Lower lobe of right lung (tissue), 2 donors: ENCODE data around the gene LPXN. TPM values are rescaled to one million over a fixed set of nuclear protein-coding genes. Genes with fewer than 3 reads are reported as not detected.
A peak's percentile ranks its signal among the peaks of the same experiment; 100 is the strongest.

Experiments used
- ATAC-seq, 2 donors: fragments of 200-7000 bp; cut with Tn5 transposase; one replicate each; pipeline ENCODE4 v1.9.1; 2020 to 2022; ENCODE audit warnings: mild to moderate bottlenecking in 2 of 2, moderate library complexity in 2 of 2
- DNase-seq: peaks from one replicate; pipeline ENCODE4 v3.0.0-alpha.2; 2020
- H3K27ac ChIP-seq: fragments of 200-600 bp; one replicate; pipeline ENCODE4 v1.8.0; 2022
- H3K27me3 ChIP-seq: fragments of 200-600 bp; one replicate; pipeline ENCODE4 v1.8.0; 2022; ENCODE audit warnings: low read depth
- H3K36me3 ChIP-seq: fragments of 200-600 bp; one replicate; pipeline ENCODE4 v1.8.0; 2022; ENCODE audit warnings: mild to moderate bottlenecking
- H3K4me1 ChIP-seq: fragments of 200-600 bp; one replicate; pipeline ENCODE4 v1.8.0; 2022
- H3K4me3 ChIP-seq: fragments of 200-600 bp; one replicate; pipeline ENCODE4 v1.8.0; 2022; ENCODE audit warnings: mild to moderate bottlenecking
- H3K9me3 ChIP-seq: fragments of 200-600 bp; one replicate; pipeline ENCODE4 v1.8.0; 2022
- CTCF ChIP-seq: fragments of 200-600 bp; IDR thresholded peaks from one replicate; pipeline ENCODE4 v1.8.0; 2022; ENCODE audit warnings: antibody characterized with exemption, mild to moderate bottlenecking
- intact Hi-C: fragments of 100-400 bp; cut with DNase I; formaldehyde crosslinking; loops from one replicate; pipeline ENCODE4 v1.11.0; 2022
- long read RNA-seq: library from polyadenylated mRNA; unstranded; transcript quantifications from one replicate; pipeline ENCODE4 v2.0.0, GENCODE V29; 2021
- total RNA-seq: library from RNA; stranded (reverse); fragmentation: NEBNext Ultra II Directional; extraction: Animal tissue kit (Norgen Biotek cat#: 25700); gene quantifications from one replicate; pipeline ENCODE4 v1.2.1, GENCODE V29; 2021
- donor health status: DM: no; HTN: yes; CAD: no; lungs with severe emphysema.

Gene LPXN
- 71.6 TPM for total RNA-seq
- long read RNA-seq, transcript LPXN-201 (9 exons, 1,833 nt) = major isoform, 23 of 44 reads
- long read RNA-seq, partial matches to known transcripts = 13 of 44 reads
- long read RNA-seq, other reads (novel, unspliced or antisense) = 7 of 44 reads

GRCh38 chr11:58575377-58576020 lies at the start of gene LPXN:
LPXN (minus strand) TSS chr11:58575856; CDS start chr11:58575772, 84 bp downstream.
- no peak for DNase-seq
- Histone ChIP-seq H3K27me3 (no peaks in the 10 kb centered on the region), H3K27ac (peak within 1 kb of the TSS; percentile 98), H3K9me3 (no peaks in the 10 kb centered on the region), H3K36me3 (no peaks in the 10 kb centered on the region), H3K4me3 (peak within 1 kb of the TSS; percentile 72), H3K4me1 (peaks cover 57% of the 10 kb centered on the region)
- intact Hi-C loops = no loop called here
- no peak for TF ChIP-seq CTCF
- ATAC-seq = no peak

- Histone ChIP-seq H3K27ac (no peak overlapping the region), H3K36me3 (peaks cover 57% of the 10 kb centered on the region), H3K27me3 (no peaks in the 10 kb centered on the region), H3K9me3 (no peaks in the 10 kb centered on the region), H3K4me3 (no peak overlapping the region), H3K4me1 (peaks cover 11% of the 10 kb centered on the region)
- DNase-seq (no peak), ATAC-seq (no peak)
- no peak for TF ChIP-seq CTCF
- intact Hi-C loops = no loop called here
Observed at GRCh38 chr11:58625086-58625485, 49.4 kb upstream of the LPXN start.

GRCh38 chr11:58622344-58622743 lies 46.7 kb upstream of the LPXN start, which contains the start of gene CNTF:
CNTF (plus strand) TSS chr11:58622665; CDS start chr11:58622753, 88 bp downstream.
- Histone ChIP-seq H3K36me3 (peaks cover 84% of the 10 kb centered on the region), H3K27me3 (no peaks in the 10 kb centered on the region)
- intact Hi-C loops = no loop called here

GRCh38 chr11:58621586-58622262 lies 46.1 kb upstream of the LPXN start:
- TF ChIP-seq CTCF = no peak
- Histone ChIP-seq H3K4me3 (no peak overlapping the region), H3K4me1 (peaks cover 2% of the 10 kb centered on the region), H3K27ac (no peak overlapping the region), H3K36me3 (peaks cover 90% of the 10 kb centered on the region), H3K9me3 (no peaks in the 10 kb centered on the region), H3K27me3 (no peaks in the 10 kb centered on the region)
- intact Hi-C loops = no loop called here
- DNase-seq (no peak), ATAC-seq (no peak)

More at GRCh38 chr11:58622344-58622743, 46.7 kb upstream of the LPXN start, which contains the start of gene CNTF:
- Histone ChIP-seq H3K4me1 (peaks cover 9% of the 10 kb centered on the region), H3K9me3 (no peaks in the 10 kb centered on the region), H3K27ac (no peak within 1 kb of the TSS), H3K4me3 (no peak within 1 kb of the TSS)
- ATAC-seq (no peak), DNase-seq (no peak)
- no peak for TF ChIP-seq CTCF

GRCh38 chr11:58617976-58618557 lies 42.4 kb upstream of the LPXN start:
- Histone ChIP-seq H3K27me3 (no peaks in the 10 kb centered on the region), H3K27ac (no peak overlapping the region), H3K9me3 (no peaks in the 10 kb centered on the region), H3K36me3 (peaks cover 96% of the 10 kb centered on the region), H3K4me1 (no peaks in the 10 kb centered on the region), H3K4me3 (no peak overlapping the region)
- DNase-seq (no peak), ATAC-seq (no peak)
- no peak for TF ChIP-seq CTCF
- intact Hi-C loops = no loop called here
